Left lung (tissue), 10 donors: ENCODE measurements around the gene RASGRP2. TPM values are rescaled to one million over a fixed set of nuclear protein-coding genes. Genes with fewer than 3 reads are reported as not detected.

Source experiments
- ATAC-seq: fragments of 200-7000 bp; cut with Tn5 transposase; one replicate; pipeline ENCODE4 v1.9.1; 2020; ENCODE audit warnings: moderate library complexity
- DNase-seq, 4 donors: peaks; one replicate each; pipeline ENCODE4 v3.0.0-alpha.2; 2013 to 2020
- H3K27ac ChIP-seq, 2 donors: fragments of 200-600 bp; sonication (generic) in 1 of 2; one replicate each; pipeline versions ENCODE4 v1.5.0 to v1.8.0; 2020 to 2021
- H3K27me3 ChIP-seq, 2 donors: fragments of 200-600 bp; sonication (generic) in 1 of 2; one replicate each; pipeline versions ENCODE4 v1.5.0 to v1.8.0; 2020 to 2021
- H3K36me3 ChIP-seq, 2 donors: fragments of 200-600 bp; sonication (generic) in 1 of 2; one replicate each; pipeline versions ENCODE4 v1.5.0 to v1.8.0; 2020 to 2021
- H3K4me1 ChIP-seq, 2 donors: fragments of 200-600 bp; one replicate each; pipeline ENCODE4 v1.8.0; 2021
- H3K4me3 ChIP-seq, 2 donors: fragments of 200-600 bp; sonication (generic) in 1 of 2; one replicate each; pipeline versions ENCODE4 v1.5.0 to v1.8.0; 2020 to 2021; ENCODE audit warnings: mild to moderate bottlenecking in 1 of 2
- H3K9me3 ChIP-seq, 2 donors: fragments of 200-600 bp; sonication (generic) in 1 of 2; one replicate each; pipeline versions ENCODE4 v1.5.0 to v1.8.0; 2020 to 2021
- CTCF ChIP-seq, 2 donors: fragments of 200-600 bp; sonication (generic) in 1 of 2; IDR thresholded peaks; one replicate each; pipeline versions ENCODE4 v1.5.0 to v1.8.0; 2021; ENCODE audit warnings: antibody characterized with exemption in 2 of 2
- intact Hi-C, 2 donors: fragments of 100-400 bp; cut with DNase I; formaldehyde crosslinking; loops; one replicate each; pipeline versions ENCODE4 v1.11.2 to v1.14.2; 2022
- polyA plus RNA-seq, 6 donors: library from polyadenylated mRNA; unstranded; fragments of 120-200 nt; gene quantifications; one replicate each; pipeline ENCODE4 v1.2.1, GENCODE V29; 2013; ENCODE audit not compliant: insufficient read length in 6 of 6
- total RNA-seq, 2 donors: library from RNA; stranded (reverse); fragmentation: NEBNext Ultra II Directional; extraction: Animal tissue kit (Norgen Biotek cat#: 25700); gene quantifications; one replicate each; pipeline ENCODE4 v1.2.1, GENCODE V29; 2021
- donor health status: DM: no; HTN: yes; CAD: no.
- donor health status: DM: no; HTN: no; CAD: no.

The RASGRP2 gene
- total and polyA plus RNA-seq, 8 donors: 9.0 to 35.3 (median 9.9) TPM

- TF ChIP-seq CTCF (IDR thresholded peaks at IDR 0.05): no peak
Measured at GRCh38 chr11:64777449-64778222, 33.7 kb upstream of the RASGRP2 start.

GRCh38 chr11:64776875-64777274, 32.9 kb upstream of the RASGRP2 start:
- Histone ChIP-seq H3K4me1 (peaks cover 7 to 65% of the 10 kb centered on the region in 2 donors), H3K9me3 (no peaks in the 10 kb centered on the region), H3K36me3 (peaks cover 0 to 51% of the 10 kb centered on the region in 2 donors), H3K4me3 (peak overlapping the region; percentile 58 to 84), H3K27ac (peak overlapping the region; percentile 31 to 99), H3K27me3 (no peaks in the 10 kb centered on the region)
- DNase-seq (peak in 1 of 4 donors; percentile 2), ATAC-seq (no peak)
- intact Hi-C loops: no loop called here
- no peak for TF ChIP-seq CTCF (IDR thresholded peaks at IDR 0.05)

More at GRCh38 chr11:64777449-64778222, 33.7 kb upstream of the RASGRP2 start:
- no peaks in the 10 kb centered on the region for H3K9me3 ChIP-seq
- peak overlapping the region; percentile 98 to 99 for H3K27ac ChIP-seq
- H3K36me3 ChIP-seq: peaks cover 0 to 43% of the 10 kb centered on the region in 2 donors
- DNase-seq (peak; percentile 86 to 96 (median 90)), ATAC-seq (peak; percentile 28)
- peak overlapping the region; percentile 71 to 84 for H3K4me3 ChIP-seq
- intact Hi-C loops: no loop called here
- no peaks in the 10 kb centered on the region for H3K27me3 ChIP-seq
- peaks cover 7 to 57% of the 10 kb centered on the region in 2 donors for H3K4me1 ChIP-seq

GRCh38 chr11:64776425-64776824, 32.5 kb upstream of the RASGRP2 start:
- no peaks in the 10 kb centered on the region for H3K27me3 ChIP-seq
- peaks cover 0 to 55% of the 10 kb centered on the region in 2 donors for H3K36me3 ChIP-seq
- ATAC-seq: no peak
- intact Hi-C loops: no loop called here
- peaks cover 7 to 69% of the 10 kb centered on the region in 2 donors for H3K4me1 ChIP-seq
- DNase-seq: peak in 1 of 4 donors; percentile 3
- TF ChIP-seq CTCF (IDR thresholded peaks at IDR 0.05): no peak
- H3K27ac ChIP-seq: peak overlapping the region in 1 of 2 donors; percentile 99
- peak overlapping the region in 1 of 2 donors; percentile 84 for H3K4me3 ChIP-seq
- no peaks in the 10 kb centered on the region for H3K9me3 ChIP-seq

GRCh38 chr11:64774144-64774543, 30.2 kb upstream of the RASGRP2 start:
- peak in 1 of 4 donors; percentile 1 for DNase-seq
- TF ChIP-seq CTCF (IDR thresholded peaks at IDR 0.05): no peak
- no peak for ATAC-seq
- Histone ChIP-seq H3K9me3 (no peaks in the 10 kb centered on the region), H3K4me1 (peaks cover 7 to 67% of the 10 kb centered on the region in 2 donors), H3K27ac (peak overlapping the region in 1 of 2 donors; percentile 82), H3K36me3 (peaks cover 0 to 78% of the 10 kb centered on the region in 2 donors), H3K27me3 (no peaks in the 10 kb centered on the region), H3K4me3 (no peak overlapping the region)
- intact Hi-C loops: no loop called here

GRCh38 chr11:64772303-64773018, 28.5 kb upstream of the RASGRP2 start:
- Histone ChIP-seq H3K36me3 (peaks cover 6 to 95% of the 10 kb centered on the region in 2 donors), H3K27ac (peak overlapping the region in 1 of 2 donors; percentile 82), H3K27me3 (no peaks in the 10 kb centered on the region), H3K9me3 (no peaks in the 10 kb centered on the region), H3K4me1 (peaks cover 7 to 77% of the 10 kb centered on the region in 2 donors), H3K4me3 (no peak overlapping the region)
- no peak for ATAC-seq
- no peak for TF ChIP-seq CTCF (IDR thresholded peaks at IDR 0.05)
- no peak for DNase-seq
- intact Hi-C loops: no loop called here
